ENCODE data around the gene MYLK4.

The MYLK4 gene

DNA sequence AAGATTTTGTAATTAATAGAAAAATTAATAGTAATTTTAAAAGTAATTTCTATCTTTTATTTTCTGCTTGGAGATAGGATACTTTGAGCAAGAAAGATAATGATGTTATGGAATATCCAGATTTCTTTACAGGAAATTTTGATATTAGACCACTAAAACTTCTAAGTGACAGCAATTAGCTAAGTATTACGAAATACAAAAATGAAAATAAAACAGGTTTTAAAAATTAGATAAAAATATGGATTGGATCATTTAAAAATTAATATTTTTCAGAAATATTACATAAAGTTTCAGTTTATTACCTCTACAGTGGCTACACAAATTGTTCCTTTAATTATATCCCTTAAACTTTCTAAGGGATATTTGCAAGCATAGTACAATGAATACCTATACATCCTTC lies 4.2 kb upstream of the MYLK4 start:
- DNase-seq: no peak

DNA sequence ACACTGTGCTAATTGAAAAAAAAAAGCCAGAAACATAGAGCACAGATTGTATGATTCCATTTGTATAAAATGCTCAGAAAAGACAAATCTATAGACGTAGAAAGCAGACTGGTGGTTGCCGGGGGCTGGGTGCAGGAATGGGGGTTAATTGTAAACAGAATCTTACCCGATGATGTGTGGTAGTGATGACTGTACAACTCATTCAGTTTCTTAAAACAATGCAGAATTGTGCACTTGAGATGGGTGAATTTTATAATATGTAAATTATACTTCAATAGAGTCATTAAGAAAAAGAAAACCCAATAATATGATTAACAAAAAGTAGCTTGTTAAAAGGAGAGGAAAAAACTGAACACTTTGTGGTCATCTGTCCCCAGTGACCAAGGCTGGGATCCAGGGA lies 3.7 kb upstream of the MYLK4 start:
- DNase-seq: no peak

DNA sequence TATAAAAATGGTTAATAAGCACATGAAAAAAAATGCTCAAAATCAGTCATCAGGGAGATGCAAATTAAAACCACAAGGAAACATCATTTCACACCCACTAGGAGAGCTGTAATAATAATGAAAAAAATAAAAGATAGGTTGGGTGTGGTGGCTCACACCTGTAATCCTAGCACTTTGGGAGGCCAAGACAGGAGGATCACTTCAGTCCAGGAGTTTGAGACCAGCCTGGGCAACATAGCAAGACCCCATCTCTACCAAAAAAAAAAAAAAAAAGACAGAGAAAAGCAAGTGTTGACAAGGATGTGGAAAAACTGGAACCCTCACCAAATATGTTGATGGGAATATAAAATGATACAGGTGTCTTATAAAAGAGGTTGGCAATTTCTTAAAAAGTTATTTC lies 3.0 kb upstream of the MYLK4 start:
- DNase-seq: no peak

DNA sequence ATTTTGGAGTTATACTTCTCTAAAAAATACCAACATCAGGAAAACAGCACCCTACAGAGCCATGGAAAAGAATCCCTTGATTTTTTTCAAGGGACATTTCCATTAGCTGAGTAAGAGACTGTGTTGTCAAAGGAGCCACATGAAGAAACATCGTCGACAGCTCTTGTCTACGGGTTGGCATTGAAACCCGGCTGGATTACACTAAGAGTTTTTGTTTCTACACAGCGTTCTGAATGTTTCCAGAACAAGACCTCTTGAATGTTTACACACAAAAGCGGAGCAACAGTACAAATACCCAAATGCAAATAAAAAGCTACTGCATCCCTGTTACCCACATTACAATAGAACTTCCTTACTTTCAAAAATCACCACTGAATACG lies 2.4 kb upstream of the MYLK4 start:
- DNase-seq: no peak

DNA sequence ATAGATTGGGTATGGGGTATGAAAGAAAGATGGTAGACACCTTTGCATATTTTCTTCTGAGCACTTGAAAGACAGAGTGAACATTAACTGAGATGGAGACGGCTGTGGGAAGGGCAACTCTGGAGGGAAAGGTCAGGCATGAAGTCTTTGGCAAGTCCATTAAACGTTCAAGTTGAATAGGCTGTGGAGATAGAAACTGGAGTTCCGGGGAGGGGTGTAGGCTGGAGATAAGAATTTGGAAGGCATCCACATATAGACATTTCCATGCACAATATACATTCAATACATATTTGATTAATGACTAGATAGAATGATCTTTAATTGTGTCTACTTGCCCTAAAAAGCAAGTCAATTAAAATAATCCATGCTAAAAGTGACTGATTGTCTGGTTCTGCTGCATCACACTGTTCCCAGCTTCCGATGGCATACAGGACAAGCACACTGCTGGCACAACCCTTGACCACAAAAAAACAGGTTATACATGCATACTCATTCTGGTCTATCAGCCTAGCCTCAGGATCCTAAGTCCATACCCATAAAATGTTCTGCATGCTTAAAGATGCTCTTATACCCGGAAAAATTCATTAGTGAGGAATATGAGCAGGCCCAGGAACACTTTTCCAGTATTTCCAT lies 1.9 kb upstream of the MYLK4 start:
- DNase-seq: no peak

DNA sequence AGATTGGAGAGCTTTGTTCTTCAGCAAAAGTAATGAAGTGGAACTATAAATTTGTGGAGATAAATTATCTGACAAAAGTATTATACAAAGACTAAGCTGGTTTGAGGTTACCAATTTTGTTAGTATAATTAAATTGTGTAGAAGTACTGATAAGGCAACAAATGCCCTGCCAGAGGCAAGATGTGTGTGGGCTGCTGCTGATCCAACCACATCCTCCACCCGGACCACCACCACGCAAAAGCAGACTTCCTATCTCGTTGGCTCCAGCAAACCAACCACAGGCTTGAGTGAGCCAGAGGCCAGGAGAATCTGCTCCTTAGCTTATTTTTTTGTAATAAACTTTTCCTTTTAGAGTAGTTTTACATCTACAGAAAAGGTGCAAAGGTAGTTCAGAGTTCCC lies 1.1 kb upstream of the MYLK4 start:
- DNase-seq: no peak

DNA sequence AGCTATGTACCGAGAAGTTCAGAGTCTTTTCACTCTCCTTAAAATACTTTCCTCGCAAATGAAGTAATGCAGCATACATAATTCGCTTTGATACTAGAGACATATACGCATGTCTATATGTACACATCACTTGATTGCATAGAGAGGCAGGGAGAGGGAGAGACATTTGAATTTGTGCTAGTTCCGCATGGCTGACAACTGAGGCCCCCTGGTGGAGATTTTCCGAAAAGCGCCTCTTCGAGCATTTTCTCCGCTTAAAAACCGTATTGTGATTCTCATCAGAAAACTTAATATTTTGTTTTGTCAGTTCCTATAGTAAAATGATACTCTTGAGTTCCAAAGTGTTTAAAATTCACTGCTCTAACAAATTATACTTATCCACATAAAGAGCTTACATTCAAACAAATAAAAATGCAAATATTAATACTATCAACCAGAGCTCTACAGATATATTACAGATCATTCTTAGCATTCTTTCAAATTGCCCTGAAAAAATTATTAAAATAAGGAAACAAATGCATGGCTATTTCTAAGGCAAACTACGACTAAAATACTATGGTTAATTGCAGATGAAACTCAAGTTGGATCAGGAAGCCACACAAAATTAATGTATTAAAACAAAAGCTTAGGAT lies 637 bp downstream of the MYLK4 start:
- peak; percentile 73 for DNase-seq

DNA sequence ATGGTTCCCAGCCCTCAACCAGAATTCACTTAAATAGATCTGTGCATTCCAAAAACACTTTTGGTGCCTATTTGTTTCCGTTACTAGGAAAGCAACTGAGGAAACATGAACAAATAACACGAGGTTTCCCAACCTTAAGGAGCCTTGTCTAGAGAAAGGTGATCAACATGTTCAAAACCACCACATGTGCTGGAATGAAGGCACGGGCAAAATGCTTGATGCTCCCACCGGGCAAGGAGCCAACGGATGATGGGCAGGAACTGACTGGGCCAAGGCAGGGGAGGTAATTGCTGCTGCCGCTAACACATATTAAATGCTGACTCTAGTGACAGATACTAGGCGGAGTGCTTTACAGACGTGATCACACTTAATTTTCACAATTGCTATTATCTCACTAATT lies 2.5 kb downstream of the MYLK4 start:
- DNase-seq: no peak

DNA sequence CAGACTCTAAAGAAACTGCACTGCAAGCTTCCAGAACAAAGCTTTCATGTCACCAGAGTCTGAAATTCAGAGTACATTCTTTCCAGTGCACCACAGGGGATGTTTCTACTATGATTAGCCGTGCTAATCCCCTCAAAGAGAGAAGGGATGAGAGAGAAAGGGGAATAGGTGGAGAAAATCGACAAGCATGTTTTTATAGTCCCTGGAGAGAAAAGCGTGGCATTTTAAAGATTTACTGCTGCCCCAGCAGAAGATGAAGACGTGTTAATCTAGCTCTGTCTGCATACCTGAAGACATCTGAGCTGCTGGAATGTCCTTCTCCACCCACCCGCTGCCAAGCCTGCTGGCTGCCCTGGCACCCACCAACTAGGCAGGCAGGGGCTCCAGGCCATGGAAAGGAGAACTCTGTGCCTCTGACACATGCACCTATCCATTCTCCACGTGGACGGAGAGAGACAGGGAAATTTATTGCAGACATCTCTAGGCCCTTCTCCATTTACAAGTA lies 4.1 kb downstream of the MYLK4 start:
- DNase-seq: no peak

DNA sequence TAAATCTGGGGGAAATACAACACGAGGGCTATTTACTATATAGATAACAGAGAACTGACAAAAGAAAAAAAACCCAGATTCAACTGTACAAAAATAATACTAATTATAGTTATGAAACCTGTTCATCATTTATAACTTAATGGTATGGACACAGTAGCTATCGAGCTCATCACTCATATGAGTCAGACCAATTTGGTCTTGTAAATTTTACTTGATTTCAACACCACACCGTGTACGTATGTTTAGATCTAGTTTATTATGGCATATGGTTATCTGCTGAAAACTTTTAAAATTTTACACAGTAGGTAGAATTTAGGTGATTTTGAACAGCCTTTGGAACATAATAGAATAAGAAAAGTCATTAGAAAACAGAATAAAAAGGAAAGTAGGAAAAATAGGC lies 5.5 kb downstream of the MYLK4 start:
- DNase-seq: no peak

DNA sequence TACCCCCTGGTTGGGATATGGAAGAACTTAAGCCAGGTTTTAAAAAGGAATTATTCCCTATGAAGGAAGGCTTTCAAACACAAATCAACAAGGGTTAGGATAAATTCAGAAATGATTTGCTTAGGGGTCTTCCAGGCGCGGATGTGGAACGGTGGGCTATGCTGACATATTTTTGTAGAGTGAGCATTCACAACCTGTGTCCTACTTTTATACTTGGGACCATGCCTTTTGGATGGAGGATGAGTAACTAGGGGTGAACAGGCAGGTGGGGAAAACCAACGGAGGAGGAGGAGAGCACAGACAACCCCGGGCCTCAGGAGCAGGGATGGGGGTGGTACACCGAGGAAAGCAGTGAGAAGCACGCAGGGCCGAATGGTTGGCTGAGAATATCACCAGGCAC lies 5.9 kb downstream of the MYLK4 start:
- DNase-seq: no peak

DNA sequence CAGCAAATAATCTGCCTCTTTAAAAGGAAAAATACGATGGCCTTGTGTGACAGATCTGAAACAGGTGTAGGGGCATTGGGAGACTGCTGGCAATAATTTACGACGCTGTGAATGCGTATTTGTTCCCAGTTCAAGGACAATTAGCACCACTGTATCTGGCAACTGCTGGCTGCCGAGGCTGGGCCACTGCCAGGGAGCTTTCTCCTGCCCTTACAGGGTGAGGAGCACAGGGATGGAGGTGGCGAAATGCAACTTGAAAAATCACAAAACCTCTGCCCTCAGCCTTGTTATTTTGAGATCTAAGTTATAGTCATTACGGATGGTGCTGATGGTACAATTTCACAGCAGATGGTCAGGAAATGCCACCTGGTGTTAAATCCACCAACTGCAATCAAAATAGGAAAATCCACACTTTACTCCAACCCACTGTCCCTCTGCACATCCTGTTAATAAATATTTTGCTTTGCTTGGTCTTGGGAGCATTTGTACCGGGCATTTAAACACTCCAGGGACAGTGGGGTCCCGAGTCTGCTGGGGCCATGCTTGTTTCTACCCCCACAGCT lies 6.4 kb downstream of the MYLK4 start:
- DNase-seq: no peak

DNA sequence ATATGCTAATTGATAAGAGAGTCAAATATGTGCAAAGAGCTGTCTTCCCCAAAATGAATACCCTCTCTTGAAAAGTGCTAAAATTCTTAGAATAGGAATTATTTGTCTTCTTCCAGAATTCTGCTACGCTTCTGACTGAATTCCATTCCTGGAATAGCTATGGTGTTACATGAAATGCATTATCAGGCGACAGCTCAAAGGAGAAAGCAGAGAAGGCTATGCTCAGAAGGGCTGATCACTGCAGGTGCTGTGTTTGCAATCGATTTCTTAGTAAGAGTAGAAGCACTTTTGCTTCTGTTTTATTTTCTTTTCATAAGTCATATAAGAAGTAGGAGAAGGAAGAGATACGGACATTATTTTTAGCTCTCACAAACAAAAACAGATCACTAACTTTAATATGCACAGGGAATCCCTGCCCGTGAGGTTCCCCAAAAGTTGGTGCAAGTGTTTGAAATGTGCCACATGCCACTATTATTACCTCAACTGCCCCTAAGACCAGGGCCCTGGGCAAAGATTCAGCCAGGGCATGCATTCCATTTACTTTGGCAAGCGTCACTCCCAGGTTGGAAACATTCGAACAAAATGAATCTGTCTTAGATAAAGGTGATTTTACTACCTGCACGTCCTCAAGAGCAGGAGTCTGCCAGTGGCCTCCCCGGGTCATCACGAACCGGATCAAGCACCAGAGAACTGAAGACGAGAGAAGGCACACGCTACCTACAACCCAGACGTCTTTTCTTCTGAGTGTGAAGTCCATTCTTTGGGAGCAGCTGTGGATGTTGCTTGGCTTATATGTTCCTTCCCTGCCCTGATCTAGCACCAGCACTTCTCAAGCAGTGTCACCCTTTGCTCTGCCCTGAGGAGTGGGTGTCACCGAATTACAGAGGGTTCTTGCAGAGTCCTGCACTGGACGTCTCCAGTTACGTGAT lies 7.2 kb downstream of the MYLK4 start:
- DNase-seq: no peak

DNA sequence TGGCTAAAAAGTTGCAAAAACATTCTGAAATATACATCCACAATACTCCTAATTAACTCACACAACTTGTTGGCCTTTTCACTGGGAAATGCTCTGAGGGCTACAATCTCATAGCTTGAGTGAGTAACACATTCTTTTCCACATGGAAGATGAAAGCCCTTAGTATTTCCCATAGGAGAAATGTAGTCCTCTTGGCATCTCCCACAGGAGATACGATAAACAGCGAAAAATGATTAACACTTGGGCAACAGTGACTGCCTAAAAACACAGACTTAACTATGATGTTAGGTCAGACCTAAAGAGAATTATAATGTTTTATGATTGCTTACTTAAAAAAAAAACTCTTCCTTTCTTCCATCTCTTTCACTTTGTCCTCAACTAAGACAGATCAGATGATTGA lies 9.0 kb downstream of the MYLK4 start:
- no peak for DNase-seq

DNA sequence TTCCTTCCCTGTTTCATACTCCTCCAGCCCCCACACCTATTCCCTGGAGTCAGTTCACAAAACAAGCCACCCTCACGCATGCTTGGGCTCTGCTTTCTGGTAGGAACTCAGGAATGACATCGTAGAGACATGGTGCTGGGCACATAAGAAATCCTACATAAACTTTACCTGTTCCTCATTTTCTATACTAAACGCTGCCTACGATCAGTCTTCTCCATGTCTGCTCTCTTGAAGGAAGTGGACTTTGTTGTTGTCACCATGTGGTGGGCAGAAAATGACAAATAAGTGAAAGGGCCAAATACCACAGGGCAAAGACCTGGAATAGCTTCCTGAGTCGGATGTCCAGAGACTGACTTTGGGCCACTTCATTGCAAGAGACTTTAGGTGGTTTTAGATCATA lies 10.1 kb downstream of the MYLK4 start:
- DNase-seq: no peak

DNA sequence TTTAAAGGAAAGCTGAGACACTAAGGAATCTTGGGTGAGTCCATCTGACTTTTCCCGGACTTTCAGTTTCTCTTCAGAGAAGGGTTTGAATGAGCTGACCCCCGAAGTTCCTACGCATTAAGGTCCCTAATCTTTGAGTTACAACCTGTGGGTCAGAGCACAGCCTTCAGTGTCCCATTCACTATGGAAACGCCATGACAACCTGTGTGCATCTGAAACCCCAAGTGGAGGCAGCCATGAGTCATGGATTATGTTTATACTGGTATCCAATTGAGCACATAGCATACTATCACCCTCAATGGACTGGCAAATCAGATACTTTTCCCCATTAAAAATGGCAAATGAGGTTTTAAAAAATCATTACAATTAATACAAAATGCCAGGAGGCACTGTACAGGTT lies 11.4 kb downstream of the MYLK4 start:
- no peak for DNase-seq

DNA sequence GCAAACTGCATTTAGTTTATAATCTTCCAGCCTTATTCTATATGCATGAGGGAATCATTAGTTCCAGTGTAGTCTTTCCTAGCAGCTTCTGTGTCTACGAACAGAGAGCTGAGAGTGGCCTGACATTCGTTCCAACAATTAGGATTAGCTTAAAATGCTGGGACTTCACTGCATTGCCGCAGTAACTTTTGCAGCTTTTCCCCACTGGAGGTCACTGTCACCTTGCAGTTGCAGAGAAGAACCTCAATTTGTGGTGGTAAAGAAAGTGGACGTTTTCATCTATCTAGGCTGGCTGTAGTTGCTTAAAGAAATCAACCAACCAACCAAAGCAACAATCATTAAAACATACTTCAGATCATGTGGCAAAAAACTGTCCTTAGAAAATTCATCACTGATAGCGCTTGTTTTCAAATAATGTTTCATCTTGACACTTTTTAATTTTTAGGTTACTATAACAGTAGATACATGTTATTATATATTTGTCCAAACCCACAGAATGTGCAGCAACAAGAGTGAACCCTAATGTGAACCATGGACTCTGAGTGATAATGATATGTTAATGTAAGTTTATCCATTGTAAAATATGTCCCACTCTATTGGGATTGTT lies 12.2 kb downstream of the MYLK4 start:
- DNase-seq: no peak

DNA sequence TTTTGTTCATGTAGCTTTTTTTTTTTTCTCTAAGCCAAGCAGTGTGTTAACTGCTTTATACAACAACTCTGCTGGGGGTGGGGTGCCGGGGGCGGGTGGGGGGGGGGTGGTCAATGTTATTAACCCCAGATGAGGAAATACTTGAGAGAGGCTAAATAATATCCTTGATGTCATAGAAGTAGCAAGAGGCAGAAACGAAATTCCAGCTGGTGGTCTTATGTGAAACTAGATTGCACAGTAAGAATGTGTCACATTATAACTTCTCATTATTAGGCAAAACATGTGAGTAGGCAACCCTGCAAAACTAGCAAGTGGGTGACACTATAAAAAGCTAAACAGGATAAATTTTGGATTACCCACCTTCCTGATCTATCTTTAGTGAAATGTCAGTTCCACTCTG lies 12.8 kb downstream of the MYLK4 start:
- no peak for DNase-seq

DNA sequence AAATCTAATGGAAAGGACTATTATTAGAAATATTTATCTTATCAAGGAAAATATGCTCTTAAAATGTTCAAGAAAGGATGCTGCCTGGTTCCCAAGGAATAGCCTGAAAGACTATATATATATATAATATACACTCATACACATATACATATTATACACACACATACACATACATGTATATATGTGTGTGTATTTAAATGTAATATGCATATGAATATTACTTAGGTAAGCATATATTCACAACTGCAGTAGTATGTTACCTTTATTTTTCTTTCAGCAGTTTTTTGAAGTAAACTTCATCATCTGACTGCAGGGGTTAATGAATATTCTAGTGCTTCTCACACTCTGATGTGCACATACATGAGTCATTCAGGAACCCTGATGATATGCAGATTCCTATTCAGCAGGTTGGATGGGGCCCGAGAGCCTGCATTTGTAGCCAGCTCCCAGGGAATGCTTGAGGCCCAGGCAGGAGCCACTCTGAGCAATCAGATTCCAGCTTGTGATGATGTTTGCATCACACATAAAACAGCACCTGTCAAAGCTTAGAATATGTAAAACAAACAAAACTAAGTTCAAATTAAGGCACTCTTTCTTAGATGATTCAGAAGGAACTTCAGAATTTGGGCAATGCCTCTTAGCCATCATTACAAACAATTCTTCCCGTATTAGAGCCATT lies 16.1 kb downstream of the MYLK4 start:
- no peak for DNase-seq

DNA sequence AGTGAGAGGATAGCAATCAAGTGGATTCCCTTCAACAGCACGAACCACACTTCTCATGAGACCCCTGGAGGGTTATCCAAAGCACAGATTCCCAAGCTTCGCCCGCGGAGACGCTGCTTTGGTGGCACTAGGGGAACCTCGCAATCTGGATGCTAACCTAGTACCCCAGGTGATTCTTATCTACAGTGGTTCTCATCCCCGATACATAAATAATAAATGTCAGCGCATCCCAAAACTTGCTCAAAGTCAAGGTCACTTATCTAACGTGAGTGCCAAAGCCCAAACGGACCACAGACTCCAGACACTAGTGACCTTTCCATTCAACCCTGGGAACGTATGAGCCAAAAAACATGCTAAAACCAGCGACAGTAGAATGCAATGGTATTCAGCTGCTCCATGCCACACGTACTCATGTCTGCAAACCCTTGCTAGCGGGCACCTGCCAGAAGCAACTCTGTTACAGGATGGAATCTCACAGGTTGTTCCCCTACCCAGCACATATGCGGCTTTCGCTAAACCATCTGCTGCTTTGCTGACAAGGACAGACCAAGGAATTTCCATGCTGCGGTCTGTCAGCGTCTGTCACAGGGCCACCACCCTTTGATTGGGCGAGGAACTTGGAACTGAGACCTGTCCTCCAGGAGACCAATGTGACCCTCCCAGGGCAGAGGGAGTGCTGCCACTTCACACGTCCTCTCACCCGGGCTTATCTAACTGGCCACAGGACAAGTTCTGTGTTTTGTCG lies 16.8 kb downstream of the MYLK4 start:
- DNase-seq: no peak

DNA sequence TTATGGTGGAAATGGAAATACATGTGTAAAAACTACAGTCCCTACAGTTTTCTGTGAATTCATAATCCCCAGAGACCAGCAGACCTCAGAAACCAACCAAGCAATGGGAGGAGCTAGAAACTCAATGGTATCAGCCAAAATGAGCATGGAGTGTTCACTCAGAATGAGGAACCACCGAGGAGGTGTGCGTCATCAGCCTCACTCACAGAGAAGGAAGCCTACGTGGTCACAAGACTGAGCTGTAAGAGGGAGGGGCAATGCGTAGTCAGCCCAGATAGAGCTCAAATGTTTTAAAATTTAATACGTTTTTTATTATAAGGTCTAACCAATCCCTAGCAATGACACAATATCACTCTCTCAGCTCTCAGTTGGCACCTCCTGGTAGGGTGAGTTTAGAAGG lies 17.4 kb downstream of the MYLK4 start:
- DNase-seq: no peak
